Activated CD8-positive, alpha-beta memory T cell treated with anti-CD3 and anti-CD28 coated beads for 24 hours (primary cell): ENCODE data around the gene NSFL1C.
A peak's percentile ranks its signal among the peaks of the same experiment; 100 is the strongest.

Source experiments
- DNase-seq: peaks from one replicate; pipeline ENCODE4 v3.0.0-alpha.2; 2020

NSFL1C gene

DNA sequence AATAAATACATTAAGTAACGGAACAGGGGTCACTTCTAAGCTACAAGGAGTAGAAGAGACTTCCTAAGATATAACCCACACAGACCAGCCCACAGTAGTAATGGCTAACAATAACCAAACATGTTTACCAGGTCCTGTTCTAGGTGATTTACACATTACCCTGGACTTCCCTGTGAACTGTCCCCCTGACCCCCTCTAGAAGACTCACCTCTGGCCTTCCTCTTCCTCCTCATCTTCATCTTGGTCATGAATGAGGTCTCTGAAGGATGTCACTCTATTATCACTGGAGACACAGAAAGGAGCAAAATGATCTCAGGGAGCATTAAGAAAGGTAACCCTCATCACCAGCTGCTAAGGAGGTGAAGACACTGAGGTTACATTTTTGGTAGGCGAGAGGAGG lies 8.7 kb downstream of the NSFL1C start:
- DNase-seq, result no peak

GRCh38 chr20:1456300-1456699 lies 10.3 kb downstream of the NSFL1C start:
- DNase-seq, result no peak

GRCh38 chr20:1450926-1451491 lies 15.6 kb downstream of the NSFL1C start:
- DNase-seq, result no peak

DNA sequence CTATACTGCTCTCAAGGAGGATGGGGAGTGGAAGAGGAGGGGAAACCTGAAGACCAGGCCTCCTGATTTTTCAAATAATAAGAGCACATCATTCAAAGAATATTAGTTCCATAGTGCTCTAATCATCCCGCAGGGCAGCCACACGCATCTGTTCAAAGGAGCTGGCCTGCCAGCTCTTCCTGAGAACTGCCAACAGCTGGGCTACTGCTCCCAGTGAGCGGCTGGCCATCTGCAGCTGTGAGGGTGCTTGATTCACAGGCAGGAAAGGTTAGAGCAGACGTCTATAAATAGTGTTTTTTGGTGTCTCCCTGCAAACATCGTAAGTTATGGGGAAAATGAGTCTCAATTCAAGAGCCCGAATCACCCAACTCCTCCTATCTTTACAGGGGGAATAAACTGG lies 17.3 kb downstream of the NSFL1C start:
- DNase-seq, result no peak

- DNase-seq, result peak; percentile 17
Observed at GRCh38 chr20:1448081-1448620, 18.5 kb downstream of the NSFL1C start.

GRCh38 chr20:1446536-1446935 lies 20.1 kb downstream of the NSFL1C start:
- DNase-seq, result no peak

DNA sequence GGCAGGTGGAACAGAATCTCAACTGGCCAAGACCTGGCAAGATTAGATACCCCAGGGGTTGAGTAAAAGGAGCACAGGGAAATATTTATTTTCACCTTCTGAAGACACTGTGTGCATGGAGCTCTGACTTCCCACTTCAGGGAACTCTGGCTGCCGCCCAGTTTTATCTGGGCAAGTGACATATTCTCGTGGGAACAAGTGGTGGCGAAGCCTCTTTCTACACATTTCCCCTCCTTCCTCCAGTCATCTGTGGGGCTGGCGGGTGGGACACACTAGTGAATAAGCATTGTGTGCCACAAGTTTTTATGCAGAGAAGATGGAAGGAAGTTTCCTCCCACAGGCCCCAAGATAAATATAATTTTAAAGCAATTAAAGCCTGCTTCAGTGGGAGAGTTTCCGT lies 23.6 kb downstream of the NSFL1C start:
- no peak for DNase-seq

- DNase-seq, result no peak
Observed at GRCh38 chr20:1442304-1442703, 24.3 kb downstream of the NSFL1C start.

GRCh38 chr20:1441133-1441532 lies 25.5 kb downstream of the NSFL1C start:
- DNase-seq, result peak; percentile 41

DNA sequence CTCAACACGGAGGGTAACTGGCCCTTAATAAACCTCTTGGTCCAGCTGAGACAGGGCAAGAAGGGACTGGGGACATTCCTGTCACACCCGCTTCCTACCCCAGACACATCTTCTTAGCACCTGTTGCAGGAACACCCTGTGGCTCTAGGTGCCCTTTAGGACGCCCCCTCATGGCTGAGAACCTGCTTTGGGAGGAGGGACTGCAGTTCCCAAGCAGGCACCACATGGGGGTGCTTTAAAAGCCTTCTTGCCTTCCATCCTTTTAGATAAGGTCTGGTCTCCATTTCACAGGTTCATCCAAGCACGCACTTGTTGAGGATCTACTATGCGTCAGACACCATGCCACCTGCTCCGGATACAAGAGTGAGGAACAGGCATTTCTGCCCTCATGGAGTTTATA lies 26.6 kb downstream of the NSFL1C start:
- DNase-seq, result peak; percentile 59

DNA sequence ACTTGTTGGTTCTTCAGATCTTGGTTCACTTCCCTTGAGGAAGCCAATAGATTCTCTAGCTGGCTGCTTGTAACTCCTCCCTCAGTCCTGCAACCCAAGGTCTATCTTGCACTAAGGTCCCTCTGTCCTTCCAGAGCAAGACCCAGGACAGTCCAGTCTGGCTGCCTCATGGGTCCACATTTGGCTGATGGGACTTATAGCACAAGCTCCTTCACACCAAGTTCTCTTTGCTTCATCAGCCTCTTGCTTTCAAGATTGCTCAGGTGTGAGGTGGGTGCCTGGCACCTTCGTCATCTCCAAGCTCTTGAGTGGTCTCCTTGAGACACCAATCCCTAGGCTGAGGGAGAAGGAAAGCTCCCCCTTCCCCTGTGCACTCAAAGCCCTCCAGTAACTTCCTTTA lies 28.3 kb downstream of the NSFL1C start:
- DNase-seq, result peak; percentile 45

DNA sequence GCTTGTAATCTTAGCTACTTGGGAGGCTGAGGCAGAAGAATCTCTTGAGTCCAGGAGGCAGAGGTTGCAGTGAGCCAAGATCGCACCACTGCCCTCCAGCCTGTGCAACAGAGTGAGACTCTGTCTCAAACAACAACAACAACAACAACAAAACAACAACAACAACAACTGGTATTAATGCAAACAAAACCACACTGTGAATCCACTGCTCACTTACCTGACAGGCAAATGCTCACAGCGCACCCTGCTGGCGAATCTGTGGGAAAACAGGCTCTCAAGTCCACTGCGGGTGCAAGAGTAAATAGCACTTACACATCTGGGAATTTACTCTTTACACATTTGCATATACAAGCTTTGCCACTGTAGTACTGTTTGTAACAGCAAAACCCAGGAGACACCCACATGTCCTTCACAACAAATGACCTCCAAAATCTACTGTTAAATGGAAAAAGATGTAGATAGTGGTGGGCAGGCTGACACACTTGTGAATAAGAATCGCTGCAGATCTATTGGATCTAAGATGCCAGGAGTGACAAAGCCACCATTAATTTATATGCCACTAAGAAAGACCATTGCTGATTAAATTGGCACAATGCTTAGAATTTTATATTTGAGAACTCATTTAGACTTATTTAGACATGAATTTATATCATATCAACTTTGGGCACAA lies 29.3 kb downstream of the NSFL1C start:
- peak; percentile 87 for DNase-seq

DNA sequence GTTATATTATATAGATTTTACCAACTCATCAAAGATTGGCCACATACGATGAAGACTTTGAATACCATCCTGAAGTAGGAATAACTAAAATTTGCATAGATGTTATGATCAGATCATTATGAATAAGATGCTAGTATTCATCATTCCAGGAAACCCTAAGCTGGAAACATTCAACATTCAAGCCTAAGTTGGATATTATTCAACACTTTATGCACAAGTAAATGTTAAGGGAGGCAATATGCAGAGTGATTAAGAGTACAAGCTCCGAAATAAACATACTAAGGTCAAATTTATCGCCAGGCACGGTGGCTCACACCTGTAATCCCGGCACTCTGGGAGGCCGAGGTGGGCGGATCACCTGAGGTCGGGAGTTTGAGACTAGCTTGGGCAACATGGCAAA lies 30.4 kb downstream of the NSFL1C start:
- no peak for DNase-seq

- no peak for DNase-seq
Observed at GRCh38 chr20:1435337-1435699, 31.3 kb downstream of the NSFL1C start.

- DNase-seq, result no peak
Observed at GRCh38 chr20:1434571-1435336, 31.9 kb downstream of the NSFL1C start.

- DNase-seq, result no peak
Observed at GRCh38 chr20:1431158-1431557, 35.5 kb downstream of the NSFL1C start.

DNA sequence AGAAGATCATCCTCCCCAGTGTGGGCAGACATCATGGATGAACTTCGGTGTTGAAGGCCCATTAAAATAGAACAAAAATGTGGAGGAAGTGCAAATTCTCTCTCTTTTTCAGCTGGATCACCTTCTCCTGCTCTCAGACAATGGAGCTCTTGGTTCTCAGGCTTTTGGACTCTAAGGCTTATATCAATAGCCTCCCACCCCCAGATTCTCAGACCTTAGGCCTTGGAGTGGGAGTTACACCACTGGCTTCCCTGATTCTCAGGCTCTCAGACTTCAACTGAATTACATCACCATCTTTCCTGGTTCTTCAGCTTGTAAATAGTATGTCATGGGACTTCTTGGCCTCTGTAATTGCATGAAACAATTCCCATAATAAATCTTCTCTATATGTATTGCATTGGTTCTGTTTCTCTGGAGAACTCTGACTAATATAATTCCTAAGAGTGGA lies 36.6 kb downstream of the NSFL1C start:
- DNase-seq, result no peak

DNA sequence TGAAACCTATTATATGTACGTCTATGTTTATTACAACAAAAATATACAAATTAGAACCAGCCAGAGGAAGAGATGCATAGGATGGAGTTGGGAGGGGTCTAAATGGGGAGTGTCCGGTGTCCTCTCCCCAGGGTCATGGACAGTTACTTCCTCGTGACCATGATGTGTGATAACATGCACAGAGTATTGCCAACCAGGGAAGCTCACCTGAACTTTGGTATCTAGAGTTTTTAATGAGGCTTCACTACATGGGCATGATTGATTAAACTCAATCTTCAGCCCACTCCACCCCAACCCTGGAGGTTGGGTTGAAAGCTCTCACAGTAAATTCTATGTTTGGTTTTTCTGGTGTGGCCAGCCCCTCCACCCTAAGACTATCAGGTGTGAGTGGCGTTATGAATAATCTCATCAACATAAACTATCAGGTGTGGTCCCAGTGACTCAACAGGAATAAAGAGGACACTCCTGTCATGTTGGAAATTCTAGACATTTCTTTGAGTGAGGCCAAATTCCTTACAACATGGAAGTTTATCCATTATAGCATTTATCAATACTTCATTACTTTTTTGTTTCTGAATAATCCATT lies 37.4 kb downstream of the NSFL1C start:
- DNase-seq, result no peak

GRCh38 chr20:1427457-1428054 lies 39.1 kb downstream of the NSFL1C start:
- no peak for DNase-seq

- no peak for DNase-seq
Observed at GRCh38 chr20:1426231-1426849, 40.3 kb downstream of the NSFL1C start.

- DNase-seq, result no peak
Observed at GRCh38 chr20:1424336-1424735, 42.3 kb downstream of the NSFL1C start.

GRCh38 chr20:1423625-1424106 lies 43.0 kb downstream of the NSFL1C start:
- DNase-seq, result no peak

GRCh38 chr20:1423206-1423605 lies 43.4 kb downstream of the NSFL1C start:
- no peak for DNase-seq
